HEK293T (cell line): Measurements from ENCODE around the gene BRF1.

Experiments
- BHLHE40 ChIP-seq: fragments of 450-650 bp; IDR thresholded peaks from 2 replicates; pipeline ENCODE4 v1.6.1; 2016; ENCODE audit warnings: mild to moderate bottlenecking, moderate library complexity, borderline replicate concordance
- FOXK2 ChIP-seq: fragments of 450-650 bp; IDR thresholded peaks from 2 replicates; pipeline ENCODE4 v1.6.1; 2016; ENCODE audit warnings: mild to moderate bottlenecking
- L3MBTL2 ChIP-seq: fragments of 450-650 bp; conservative IDR thresholded peaks from 2 replicates; pipeline ENCODE4 v1.6.1; 2016; ENCODE audit warnings: mild to moderate bottlenecking
- LEF1 ChIP-seq: fragments of 450-650 bp; IDR thresholded peaks from 2 replicates; pipeline ENCODE4 v1.6.1; 2017; ENCODE audit warnings: mild to moderate bottlenecking, borderline replicate concordance
- NFRKB ChIP-seq: fragments of 450-650 bp; IDR thresholded peaks from 2 replicates; pipeline ENCODE4 v1.6.1; 2016; ENCODE audit warnings: mild to moderate bottlenecking, moderate library complexity
- SP1 ChIP-seq: fragments of 450-650 bp; IDR thresholded peaks from 2 replicates; pipeline ENCODE4 v1.6.1; 2017
- TARDBP ChIP-seq: fragments of 450-650 bp; IDR thresholded peaks from 2 replicates; pipeline ENCODE4 v1.6.1; 2016
- TF ChIP-seq, protein P1 (sequence below): fragments of 450-650 bp; IDR thresholded peaks from 2 replicates; pipeline ENCODE4 v1.6.1; 2016

DNA sequence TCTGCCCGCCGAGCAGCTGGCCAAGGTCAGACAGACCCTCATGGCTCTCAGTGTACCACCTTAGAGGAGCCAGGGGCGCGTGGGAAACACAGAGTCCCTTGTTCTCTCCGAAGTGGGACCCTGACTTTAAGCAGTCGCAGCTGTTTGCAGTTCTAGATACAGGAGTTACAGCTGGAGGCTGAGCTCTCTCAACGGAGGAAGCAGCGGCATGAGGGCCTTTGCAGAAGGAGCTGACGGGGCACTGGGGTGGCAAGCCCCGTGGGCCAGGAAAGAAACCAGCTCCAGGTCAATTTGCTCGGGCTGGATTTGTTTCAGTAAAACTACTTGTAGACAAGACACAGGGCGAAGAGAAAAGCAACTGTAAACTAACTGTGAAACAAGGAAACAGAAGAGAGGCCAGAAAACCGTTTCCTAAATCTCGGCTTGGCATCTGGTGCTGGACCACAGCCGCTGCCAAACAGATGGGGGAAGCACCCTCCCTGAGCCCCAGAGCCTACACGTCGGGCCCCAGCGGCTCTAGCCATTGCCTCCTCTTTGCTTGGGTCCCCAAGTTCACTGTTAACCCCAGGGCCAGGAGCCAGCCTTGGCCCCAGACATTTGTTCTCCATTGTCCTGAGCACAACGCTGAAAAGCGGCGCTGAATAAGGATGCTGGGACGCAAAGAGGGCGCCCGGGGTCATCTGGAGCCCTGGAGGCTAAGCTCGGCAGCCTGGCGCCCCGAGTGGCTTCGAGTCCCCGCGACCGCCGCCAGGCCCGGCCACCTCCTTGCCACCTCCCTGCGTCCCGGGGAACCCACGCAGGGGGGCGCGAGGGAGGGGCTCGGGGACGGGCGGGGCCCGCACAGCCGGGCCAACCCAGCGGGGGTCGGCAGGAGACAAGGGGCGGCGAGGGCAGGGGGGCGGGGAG is 12.8 kb upstream of the BRF1 start:
- TF ChIP-seq, protein P1, sequence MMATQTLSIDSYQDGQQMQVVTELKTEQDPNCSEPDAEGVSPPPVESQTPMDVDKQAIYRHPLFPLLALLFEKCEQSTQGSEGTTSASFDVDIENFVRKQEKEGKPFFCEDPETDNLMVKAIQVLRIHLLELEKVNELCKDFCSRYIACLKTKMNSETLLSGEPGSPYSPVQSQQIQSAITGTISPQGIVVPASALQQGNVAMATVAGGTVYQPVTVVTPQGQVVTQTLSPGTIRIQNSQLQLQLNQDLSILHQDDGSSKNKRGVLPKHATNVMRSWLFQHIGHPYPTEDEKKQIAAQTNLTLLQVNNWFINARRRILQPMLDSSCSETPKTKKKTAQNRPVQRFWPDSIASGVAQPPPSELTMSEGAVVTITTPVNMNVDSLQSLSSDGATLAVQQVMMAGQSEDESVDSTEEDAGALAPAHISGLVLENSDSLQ = no peak
- TF ChIP-seq L3MBTL2 = no peak
- TF ChIP-seq FOXK2 = no peak
- no peak for TF ChIP-seq SP1
- TF ChIP-seq BHLHE40 = no peak
- no peak for TF ChIP-seq LEF1
- TF ChIP-seq TARDBP = no peak
- no peak for TF ChIP-seq NFRKB
